H54 (cell line): ENCODE measurements around the gene MNS1.

Experiments
- DNase-seq: peaks from one replicate; pipeline ENCODE4 v3.0.0; 2011; ENCODE audit warnings: low spot score, mixed read lengths; ENCODE audit not compliant: insufficient read length
- FAIRE-seq: peaks from 3 replicates; lab custom pipeline; 2011; peaks lifted over from hg19 to GRCh38; lab: Jason Lieb, UNC
- POLR2A ChIP-seq: IDR thresholded peaks from 2 replicates; pipeline ENCODE4 v1.6.1; 2011; ENCODE audit warnings: low read depth, mild to moderate bottlenecking, low read length

The MNS1 gene

DNA sequence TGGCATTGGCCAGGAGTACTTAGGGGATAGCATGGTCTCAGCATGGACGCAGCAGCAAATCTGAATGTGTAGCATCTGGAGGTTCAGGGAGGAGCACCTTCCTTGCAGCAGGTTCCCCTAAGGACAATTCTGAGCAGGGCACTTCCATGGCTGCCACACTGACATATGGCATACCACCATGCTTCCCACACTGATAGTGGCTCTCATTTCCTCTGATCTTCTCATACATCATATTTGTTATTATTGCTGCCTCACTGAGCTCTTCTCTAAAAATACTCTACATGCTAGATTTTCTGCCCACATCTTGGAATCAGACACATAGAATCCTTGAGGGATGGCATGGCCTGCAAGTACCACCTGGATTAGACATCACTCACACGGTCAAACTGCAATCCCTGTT is 7.3 kb upstream of the MNS1 start:
- DNase-seq (no peak), FAIRE-seq (no peak)
- no peak for TF ChIP-seq POLR2A

DNA sequence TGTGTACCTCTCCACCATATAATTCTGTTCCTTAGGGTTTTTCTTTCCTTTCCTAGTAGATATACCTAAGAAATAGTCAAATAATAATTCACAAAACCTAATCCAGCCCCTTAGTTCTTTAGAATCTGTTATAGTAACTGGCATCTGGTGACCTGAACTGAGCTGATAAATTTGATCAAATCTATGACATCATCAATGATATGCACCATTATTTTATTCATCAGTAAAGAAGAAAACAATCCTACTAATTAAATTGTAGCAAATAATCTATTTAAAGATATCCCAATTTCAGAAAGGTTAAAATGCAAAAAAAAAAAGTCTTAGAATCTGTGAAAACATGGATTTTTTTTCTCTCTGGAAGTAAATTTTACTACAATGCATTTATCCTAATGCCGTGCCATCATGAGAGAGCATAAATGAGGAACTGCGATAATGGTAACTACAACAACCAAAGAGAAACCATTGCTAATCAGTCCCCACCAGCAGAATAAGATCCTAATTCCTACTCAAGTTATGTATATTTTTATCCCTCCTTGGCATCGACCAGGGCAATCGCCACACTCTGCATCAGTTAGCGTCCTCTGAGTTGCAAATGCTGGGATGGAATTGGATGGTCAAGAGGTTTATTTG is 6.6 kb upstream of the MNS1 start:
- FAIRE-seq, result no peak
- no peak for TF ChIP-seq POLR2A

DNA sequence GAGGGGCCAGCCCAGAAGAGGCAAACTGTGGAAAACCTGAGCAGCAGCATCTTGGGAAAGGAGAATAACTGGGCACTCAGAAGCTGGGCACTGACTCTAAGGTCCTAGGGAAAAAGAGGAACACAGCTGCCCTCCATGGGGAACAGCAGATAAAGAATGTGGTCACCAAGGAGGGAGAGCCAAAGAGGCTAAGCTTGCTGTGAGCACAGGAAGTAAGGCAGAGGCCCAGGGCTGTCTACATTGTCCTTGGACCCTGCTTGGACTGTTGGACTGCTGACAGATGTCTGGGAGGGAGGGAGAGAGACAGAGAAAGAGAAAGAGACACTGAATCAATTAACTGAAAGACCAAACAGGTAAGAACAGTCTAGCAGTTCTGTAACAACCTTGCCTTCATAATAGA is 4.5 kb upstream of the MNS1 start:
- FAIRE-seq, result no peak
- no peak for DNase-seq
- no peak for TF ChIP-seq POLR2A

More for the DNA sequence above, 6.6 kb upstream of the MNS1 start:
- DNase-seq, result no peak

DNA sequence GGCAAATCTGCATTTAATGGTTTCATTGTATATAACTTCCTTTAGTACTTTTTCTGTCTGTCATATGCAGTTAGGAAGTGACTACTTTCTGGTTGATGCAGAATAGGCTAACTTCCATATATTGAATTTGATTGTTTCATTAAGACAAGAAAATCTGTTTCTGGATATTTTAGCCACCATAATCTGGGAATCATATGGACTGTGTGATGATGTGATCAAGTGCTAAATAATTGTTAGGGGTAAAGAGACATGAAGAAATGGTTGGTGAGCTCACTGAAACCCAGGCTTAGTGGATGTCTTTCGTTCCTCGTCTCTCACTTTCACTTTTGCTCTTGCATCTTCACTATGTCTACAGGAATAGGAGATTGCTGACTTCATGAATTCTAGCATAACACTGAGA is 3.5 kb upstream of the MNS1 start:
- FAIRE-seq (no peak), DNase-seq (no peak)
- no peak for TF ChIP-seq POLR2A

DNA sequence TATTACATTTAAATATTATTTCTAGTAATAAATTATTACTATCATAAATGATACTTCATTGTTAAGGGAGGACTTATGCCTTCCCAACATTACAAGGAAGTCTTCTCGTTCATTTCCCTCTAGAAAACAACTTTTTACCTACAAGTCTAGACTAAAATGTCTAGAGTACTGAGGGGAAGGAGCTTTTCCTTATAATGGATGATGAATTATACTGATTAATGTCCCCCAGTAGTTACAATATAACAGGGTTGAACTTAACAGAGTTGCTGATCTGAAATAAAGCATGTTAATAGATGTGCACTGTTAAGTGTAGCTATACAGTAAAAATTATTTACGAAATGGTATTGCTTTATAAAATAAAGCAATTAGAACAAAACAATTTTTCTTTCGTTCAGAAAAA is 2.7 kb upstream of the MNS1 start:
- TF ChIP-seq POLR2A, result no peak
- no peak for FAIRE-seq

DNA sequence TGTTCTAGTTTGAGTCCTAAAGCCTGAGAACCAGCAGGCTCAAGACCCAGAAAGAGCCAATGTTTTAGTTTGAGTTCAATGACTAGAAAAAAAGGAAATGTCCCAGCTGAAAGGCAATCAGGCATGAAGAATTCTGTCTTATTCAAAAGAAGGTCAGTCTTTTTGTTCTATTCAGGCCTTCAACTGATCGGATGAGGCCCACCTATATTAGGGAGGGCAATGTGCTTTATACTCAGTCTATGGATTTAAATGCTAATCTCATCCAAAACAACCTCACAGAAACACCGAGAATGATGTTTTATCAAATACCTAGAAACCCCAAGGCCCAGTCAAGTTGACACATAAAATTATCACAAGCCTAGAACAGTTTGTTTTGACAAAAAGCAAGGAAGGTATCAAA is 4.0 kb downstream of the MNS1 start:
- TF ChIP-seq POLR2A, result no peak
- FAIRE-seq (no peak), DNase-seq (no peak)

More for the DNA sequence above, 2.7 kb upstream of the MNS1 start:
- DNase-seq, result no peak

DNA sequence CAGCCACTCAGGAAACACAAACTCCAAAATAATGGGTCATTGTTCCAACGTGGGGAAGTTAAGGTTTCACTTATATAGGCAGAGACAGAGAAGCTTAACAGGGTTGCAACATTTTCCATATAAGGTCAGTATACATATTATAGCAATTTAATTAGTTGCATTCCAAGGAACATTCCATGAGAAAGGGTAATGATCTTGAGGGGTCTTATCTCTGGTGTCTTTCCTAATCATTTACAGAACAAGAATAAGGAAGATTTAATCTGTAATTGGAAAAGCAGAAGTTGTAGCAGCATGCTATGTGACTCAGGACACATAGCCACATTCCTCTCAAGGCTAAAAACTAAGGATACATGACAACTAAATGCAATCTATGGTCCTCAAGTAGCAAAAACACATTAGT is 4.9 kb downstream of the MNS1 start:
- no peak for TF ChIP-seq POLR2A
- DNase-seq (no peak), FAIRE-seq (no peak)

DNA sequence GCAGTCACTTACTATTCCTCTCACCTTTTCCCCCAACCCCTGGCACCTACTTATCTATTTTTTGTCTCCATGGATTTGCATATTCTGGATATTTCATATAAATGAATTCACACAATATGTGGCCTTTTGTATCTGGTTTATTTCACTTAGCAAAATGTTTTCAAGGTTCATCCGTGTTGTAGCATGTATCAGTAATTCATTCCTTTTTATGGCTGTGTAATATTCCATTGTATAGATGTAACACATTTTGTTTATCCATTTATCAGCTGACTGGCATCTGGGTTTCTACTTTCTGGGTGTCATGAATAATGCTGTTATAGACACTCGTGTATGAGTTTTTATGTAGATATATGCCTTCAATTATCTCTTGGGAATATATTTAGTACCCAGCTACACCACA is 5.8 kb downstream of the MNS1 start:
- TF ChIP-seq POLR2A, result no peak
- FAIRE-seq, result no peak

DNA sequence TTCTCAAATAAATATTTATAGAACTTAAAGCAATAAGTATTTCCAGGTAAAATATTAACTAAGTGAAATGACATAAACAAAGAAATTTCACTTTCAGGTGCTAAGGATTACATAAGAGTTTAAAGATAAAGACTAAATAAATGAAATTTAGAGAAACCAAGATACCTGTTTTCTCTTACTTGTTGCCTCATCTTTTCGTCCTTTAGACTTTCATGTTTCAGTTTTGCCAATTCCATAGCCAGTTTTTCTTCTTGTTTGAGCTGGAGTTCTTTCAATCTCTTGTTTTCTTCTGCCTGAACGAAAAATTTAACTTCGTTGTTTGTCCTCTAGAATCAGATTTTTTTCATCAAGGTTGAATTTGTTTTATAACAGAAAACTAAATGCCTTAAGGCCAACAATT is 8.7 kb downstream of the MNS1 start:
- TF ChIP-seq POLR2A, result no peak
- no peak for DNase-seq
- no peak for FAIRE-seq

More for the DNA sequence above, 5.8 kb downstream of the MNS1 start:
- DNase-seq, result no peak

DNA sequence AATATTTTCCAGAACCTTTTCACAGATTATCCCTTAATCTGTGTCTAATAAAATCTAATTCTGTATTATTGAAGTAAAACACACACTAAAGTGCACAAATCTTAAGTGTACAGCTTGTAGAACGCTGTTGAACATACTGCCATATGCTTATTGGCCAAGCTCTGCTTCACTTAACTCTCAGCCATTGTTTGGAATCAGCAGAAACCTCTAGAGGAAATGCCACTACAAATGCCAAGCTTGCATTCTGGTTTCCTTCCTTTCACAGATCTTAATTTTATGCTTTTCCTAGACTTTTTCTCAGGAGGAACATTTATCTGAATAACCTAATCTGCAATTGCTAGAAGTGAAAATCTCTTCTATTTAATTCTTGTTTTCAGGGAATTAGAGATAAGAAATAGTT is 10.1 kb downstream of the MNS1 start:
- no peak for TF ChIP-seq POLR2A
- DNase-seq (no peak), FAIRE-seq (no peak)

DNA sequence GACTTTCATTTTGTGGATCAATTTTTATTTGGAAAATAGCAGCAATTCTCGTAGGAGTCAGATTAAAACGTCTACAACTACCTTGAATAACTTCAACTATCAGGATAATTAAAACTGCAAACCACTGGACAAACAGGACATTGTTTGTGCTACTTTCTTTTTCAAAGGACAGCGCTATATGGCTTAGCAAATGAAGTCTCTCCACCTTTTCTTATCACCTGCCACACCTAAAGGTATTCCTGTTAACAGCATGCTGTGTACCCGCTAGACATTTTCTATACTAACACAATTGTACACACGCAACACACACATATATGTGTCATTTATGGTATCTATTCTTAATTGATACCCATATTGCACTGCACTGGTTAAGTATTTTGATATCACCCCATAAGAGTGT is 19.2 kb downstream of the MNS1 start:
- DNase-seq (no peak), FAIRE-seq (no peak)
- no peak for TF ChIP-seq POLR2A

DNA sequence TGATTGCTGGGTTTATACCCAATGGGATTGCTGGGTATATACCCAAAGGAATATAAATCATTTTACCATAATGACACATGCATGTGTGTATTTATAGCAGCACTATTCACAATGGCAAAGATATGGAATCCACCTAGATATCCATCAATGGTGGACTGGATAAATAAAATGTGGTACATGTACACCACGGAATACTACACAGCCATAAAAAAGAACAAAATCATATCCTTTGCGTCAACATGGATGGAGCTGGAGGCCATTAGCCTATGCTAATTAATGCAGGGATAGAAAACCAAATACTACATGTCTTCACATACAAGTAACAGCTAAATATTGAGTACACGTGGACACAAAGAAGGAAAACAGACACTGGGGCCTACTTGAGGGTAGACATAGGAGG is 22.6 kb downstream of the MNS1 start:
- no peak for DNase-seq
- FAIRE-seq, result no peak
- no peak for TF ChIP-seq POLR2A

DNA sequence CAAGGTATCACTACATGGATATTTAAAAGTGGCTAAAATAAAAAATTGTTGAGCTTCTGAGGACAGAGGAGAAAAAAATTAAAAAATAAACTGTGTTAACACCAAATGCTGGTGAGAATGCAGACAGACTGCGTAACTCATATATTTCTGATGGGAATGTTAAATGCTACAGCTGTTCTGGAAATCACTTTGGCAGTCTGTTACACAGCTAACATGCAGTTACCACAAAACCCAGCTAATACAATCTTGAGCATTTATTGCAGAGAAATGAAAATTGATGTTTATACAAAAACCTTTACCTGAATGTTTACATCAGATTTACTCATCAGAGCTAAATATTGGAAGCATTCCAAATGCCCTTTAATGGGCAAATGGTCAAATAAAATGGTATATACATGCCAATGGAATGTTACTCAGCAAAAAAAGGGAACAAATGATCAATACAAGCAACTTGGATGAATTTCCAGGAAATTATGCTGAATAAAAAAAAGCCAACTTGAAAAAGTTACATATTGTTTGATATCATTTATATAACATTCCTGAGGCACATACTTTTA is 24.6 kb downstream of the MNS1 start:
- FAIRE-seq, result no peak
- DNase-seq, result no peak
- TF ChIP-seq POLR2A, result no peak

DNA sequence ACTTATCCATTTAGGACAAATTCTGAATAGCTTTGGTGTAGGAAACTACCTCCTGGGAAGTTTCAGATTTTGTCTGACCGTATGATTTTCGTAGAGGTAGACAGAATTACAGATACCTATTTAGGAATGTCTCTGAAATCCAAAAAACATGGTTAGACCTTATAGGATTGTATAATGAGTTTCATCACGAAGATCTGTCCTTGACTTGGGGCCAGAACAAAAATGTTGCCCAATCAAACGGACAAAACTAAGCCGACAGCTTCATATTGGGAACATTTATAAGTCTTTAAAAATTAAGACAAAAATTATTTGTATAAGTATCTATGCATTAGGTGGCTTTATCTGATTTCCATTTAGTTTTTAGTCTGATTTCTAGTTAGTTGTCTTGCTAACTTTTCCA is 32.6 kb downstream of the MNS1 start:
- TF ChIP-seq POLR2A, result no peak
- FAIRE-seq (no peak), DNase-seq (no peak)

DNA sequence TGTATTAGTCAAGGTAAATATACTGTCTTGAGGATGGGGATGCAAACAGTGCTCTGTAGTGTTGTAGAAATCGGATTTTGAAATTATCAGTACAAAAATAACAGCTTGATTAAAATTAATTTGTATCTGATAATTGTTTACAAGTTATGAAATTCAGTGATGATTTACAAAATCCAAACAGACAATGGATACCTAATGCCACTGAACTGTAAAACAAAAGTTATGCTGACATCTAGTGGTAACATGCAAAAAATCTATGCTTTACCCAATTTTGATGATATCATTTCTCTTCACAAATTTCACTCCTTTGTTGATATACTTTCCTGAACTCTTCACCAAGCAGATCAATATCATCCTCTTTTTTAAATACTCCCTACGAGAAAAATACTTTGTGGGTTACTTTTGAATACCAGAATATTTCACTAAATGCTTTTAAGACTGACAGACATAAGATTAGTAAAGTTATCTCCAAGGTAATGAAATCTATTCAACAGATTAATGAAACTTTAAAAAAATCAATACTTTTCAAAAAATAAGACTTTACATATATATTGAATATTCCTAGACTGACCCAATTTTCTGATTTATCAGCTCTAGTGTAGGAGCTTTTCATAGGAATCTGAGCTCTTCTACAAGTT is 36.0 kb downstream of the MNS1 start:
- FAIRE-seq (peak; percentile 69), DNase-seq (no peak)
- TF ChIP-seq POLR2A, result no peak

DNA sequence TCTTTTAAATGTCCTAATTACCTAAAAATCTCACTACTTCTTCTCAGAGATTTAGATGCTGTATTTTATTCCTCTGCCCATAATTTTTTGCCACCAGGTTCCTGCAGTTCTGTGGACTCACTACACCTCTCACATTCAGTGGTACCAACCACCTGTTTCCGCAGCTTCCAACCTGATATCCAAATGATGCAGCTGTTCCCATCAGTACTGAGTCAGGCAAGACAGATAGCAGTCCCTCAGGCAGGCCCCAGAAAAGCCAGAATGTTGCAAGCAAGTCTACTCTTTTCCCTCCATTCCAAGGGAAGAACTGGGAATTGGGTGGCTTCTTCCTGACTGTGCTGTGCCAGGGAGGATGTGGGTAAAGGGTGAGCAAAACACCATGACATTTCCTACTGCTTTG is 39.0 kb downstream of the MNS1 start:
- DNase-seq, result no peak
- no peak for TF ChIP-seq POLR2A
- FAIRE-seq, result no peak
